Kidney (tissue), 14 donors: Measurements from ENCODE around the gene TNNC1. TPM values are rescaled to one million over a fixed set of nuclear protein-coding genes. Genes with fewer than 3 reads are reported as not detected.

Source experiments
- DNase-seq, 5 donors: peaks; one replicate each; pipeline ENCODE4 v3.0.0-alpha.2; 2013 to 2020
- FAIRE-seq: peaks from 2 replicates; lab custom pipeline; 2012; peaks lifted over from hg19 to GRCh38; lab: Jason Lieb, UNC
- H3K27ac ChIP-seq, 2 donors: one replicate each; pipeline ENCODE4 v1.7.0; 2013; ENCODE audit warnings: low read depth in 2 of 2, low read length in 2 of 2, inconsistent platforms in 1 of 2
- H3K27me3 ChIP-seq: one replicate; pipeline ENCODE4 v1.7.1; 2013; ENCODE audit warnings: low read length, inconsistent platforms; ENCODE audit not compliant: control insufficient read depth, insufficient read depth
- H3K36me3 ChIP-seq, 3 donors: one replicate each; pipeline versions ENCODE4 v1.7.0 to v1.7.1; 2013; ENCODE audit warnings: low read length in 3 of 3, control low read depth in 1 of 3, inconsistent platforms in 1 of 3; ENCODE audit not compliant: insufficient read depth in 3 of 3, control insufficient read depth in 2 of 3
- H3K4me1 ChIP-seq, 3 donors: one replicate each; pipeline versions ENCODE4 v1.7.0 to v1.7.1; 2013; ENCODE audit warnings: low read length in 3 of 3, inconsistent platforms in 1 of 3, low read depth in 1 of 3; ENCODE audit not compliant: control insufficient read depth in 2 of 3, insufficient read depth in 2 of 3
- H3K4me3 ChIP-seq, 3 donors: one replicate each; pipeline versions ENCODE4 v1.7.0 to v1.8.1; 2013; ENCODE audit warnings: low read length in 3 of 3, control low read depth in 1 of 3, inconsistent platforms in 1 of 3
- H3K9ac ChIP-seq, 3 donors: one replicate each; pipeline versions ENCODE4 v1.7.0 to v1.7.1; 2013; ENCODE audit warnings: low read length in 3 of 3, control low read depth in 1 of 3, inconsistent platforms in 1 of 3
- H3K9me3 ChIP-seq, 3 donors: one replicate each; pipeline versions ENCODE4 v1.7.0 to v1.7.1; 2013; ENCODE audit warnings: low read length in 3 of 3, control low read depth in 1 of 3, inconsistent platforms in 1 of 3; ENCODE audit not compliant: control insufficient read depth in 2 of 3, insufficient read depth in 1 of 3
- CTCF ChIP-seq: IDR thresholded peaks from 3 replicates; pipeline ENCODE4 v1.5.1; 2012; ENCODE audit warnings: mild to moderate bottlenecking, moderate library complexity, borderline replicate concordance; ENCODE audit not compliant: insufficient read depth; ENCODE audit errors: extremely low read depth
- intact Hi-C: fragments of 100-400 bp; cut with DNase I; formaldehyde crosslinking; loops from one replicate; pipeline ENCODE4 v1.11.1; 2022
- polyA plus RNA-seq: library from polyadenylated mRNA; stranded (reverse); fragments of 350-450 nt; fragmentation: Illumina TruSeq; extraction: RNeasy Lipid Tissue Mini Kit (QIAGEN cat#74804); gene quantifications from one replicate; pipeline ENCODE4 v1.2.3, GENCODE V29; 2014; ENCODE audit warnings: low read depth, low replicate concordance; ENCODE audit not compliant: insufficient read depth
- total RNA-seq: library from RNA; stranded (reverse); fragmentation: NEBNext Ultra II Directional; extraction: Animal tissue kit (Norgen Biotek cat#: 25700); gene quantifications from one replicate; pipeline ENCODE4 v1.2.1, GENCODE V29; 2021
- donor health status: control.
- donor health status: control.
- donor health status: control.
- donor health status: control.
- donor health status: control.
- donor health status: DM: yes; HTN: yes; CAD: no.
- donor health status: Normal renal cell carcinoma (clear cell type).

Gene TNNC1
- total and polyA plus RNA-seq, 2 donors from 2014 or later, result 2.2 to 86.6 TPM

- Histone ChIP-seq H3K36me3 (peaks cover 0 to 56% (median 27%) of the 10 kb centered on the region in 3 donors), H3K9me3 (no peaks in the 10 kb centered on the region), H3K4me3 (no peak overlapping the region), H3K9ac (no peak overlapping the region), H3K4me1 (peaks cover 0 to 18% (median 0%) of the 10 kb centered on the region in 3 donors), H3K27ac (no peak overlapping the region), H3K27me3 (no peaks in the 10 kb centered on the region)
- intact Hi-C loops, result no loop called here
- TF ChIP-seq CTCF, result no peak
- DNase-seq (no peak), FAIRE-seq (no peak)
Observed at GRCh38 chr3:52489453-52489852, 35.6 kb upstream of the TNNC1 start.

- Histone ChIP-seq H3K27ac (no peak overlapping the region), H3K36me3 (peaks cover 0 to 56% (median 27%) of the 10 kb centered on the region in 3 donors), H3K4me3 (no peak overlapping the region), H3K27me3 (no peaks in the 10 kb centered on the region), H3K9ac (no peak overlapping the region), H3K9me3 (no peaks in the 10 kb centered on the region), H3K4me1 (peaks cover 0 to 18% (median 0%) of the 10 kb centered on the region in 3 donors)
- no peak for TF ChIP-seq CTCF
- no peak for DNase-seq
- intact Hi-C loops, result no loop called here
- FAIRE-seq, result no peak
Observed at GRCh38 chr3:52488746-52489145, 34.9 kb upstream of the TNNC1 start.

GRCh38 chr3:52487788-52488691 is 34.2 kb upstream of the TNNC1 start:
- no peak overlapping the region for H3K9ac ChIP-seq
- DNase-seq (no peak), FAIRE-seq (no peak)
- no peaks in the 10 kb centered on the region for H3K27me3 ChIP-seq
- H3K27ac ChIP-seq, result no peak overlapping the region
- no peaks in the 10 kb centered on the region for H3K9me3 ChIP-seq
- intact Hi-C loops, result no loop called here
- peaks cover 0 to 59% (median 27%) of the 10 kb centered on the region in 3 donors for H3K36me3 ChIP-seq
- peaks cover 0 to 18% (median 0%) of the 10 kb centered on the region in 3 donors for H3K4me1 ChIP-seq
- H3K4me3 ChIP-seq, result no peak overlapping the region
- TF ChIP-seq CTCF, result no peak
